DND-41 (cell line): ENCODE measurements around the gene MAP3K10.

Experiments
- ATAC-seq: fragments of 200-7000 bp; cut with Tn5 transposase; 3 replicates; pipeline ENCODE4 v1.9.1; 2021; ENCODE audit warnings: low read depth; ENCODE audit not compliant: insufficient read depth
- DNase-seq: peaks from one replicate; pipeline ENCODE4 v3.0.0-alpha.2; 2020
- H2AFZ ChIP-seq: 2 replicates; pipeline ENCODE4 v1.6.0; 2012; ENCODE audit warnings: low read depth, low read length
- H3K27ac ChIP-seq: 2 replicates; pipeline ENCODE4 v1.5.1; 2012; ENCODE audit warnings: low read length, inconsistent platforms
- H3K27me3 ChIP-seq: fragments of 200-600 bp; sonication (generic); 2 replicates; pipeline ENCODE4 v1.6.0; 2012; ENCODE audit warnings: low read length, mild to moderate bottlenecking, inconsistent platforms; ENCODE audit not compliant: insufficient read depth, poor library complexity
- H3K36me3 ChIP-seq: 2 replicates; pipeline ENCODE4 v1.5.1; 2012; ENCODE audit warnings: low read length, inconsistent platforms; ENCODE audit not compliant: insufficient read depth
- H3K4me1 ChIP-seq: 2 replicates; pipeline ENCODE4 v1.5.1; 2012; ENCODE audit warnings: mild to moderate bottlenecking, low read length; ENCODE audit not compliant: insufficient read depth
- H3K4me2 ChIP-seq: 2 replicates; pipeline ENCODE4 v1.6.0; 2012; ENCODE audit warnings: mild to moderate bottlenecking, moderate library complexity, low read length, inconsistent platforms; ENCODE audit not compliant: insufficient read depth
- H3K4me3 ChIP-seq, 2 experiments: fragments of 200-600 bp in 1 of 2; shearing (Covaris generic) in 1 of 2; 2 replicates each; pipeline ENCODE4 v1.5.1; 2012 to 2016; ENCODE audit warnings: inconsistent platforms in 2 of 2, low read length in 2 of 2, mild to moderate bottlenecking in 2 of 2, low read depth in 1 of 2, moderate library complexity in 1 of 2
- H3K79me2 ChIP-seq: 2 replicates; pipeline ENCODE4 v1.6.0; 2012; ENCODE audit warnings: low read length, inconsistent platforms; ENCODE audit not compliant: insufficient read depth
- H3K9ac ChIP-seq: 2 replicates; pipeline ENCODE4 v1.6.0; 2012; ENCODE audit warnings: low read depth, mild to moderate bottlenecking, inconsistent platforms, low read length, moderate library complexity
- H3K9me3 ChIP-seq: 2 replicates; pipeline ENCODE4 v1.5.1; 2012; ENCODE audit warnings: low read length, moderate library complexity, mild to moderate bottlenecking, inconsistent platforms; ENCODE audit not compliant: insufficient read depth, severe bottlenecking
- H4K20me1 ChIP-seq: 2 replicates; pipeline ENCODE4 v1.6.0; 2012; ENCODE audit warnings: low read length; ENCODE audit not compliant: insufficient read depth
- EZH2 ChIP-seq: IDR thresholded peaks from 3 replicates; pipeline ENCODE4 v1.6.1; 2012; ENCODE audit warnings: borderline replicate concordance, low read depth, mild to moderate bottlenecking, moderate library complexity, low read length, inconsistent platforms; ENCODE audit not compliant: severe bottlenecking
- TF ChIP-seq, protein P1 (sequence below): IDR thresholded peaks from 2 replicates; pipeline ENCODE4 v1.5.1; 2012; ENCODE audit warnings: borderline replicate concordance, low read length, moderate library complexity, mild to moderate bottlenecking; ENCODE audit not compliant: poor library complexity, severe bottlenecking; ENCODE audit errors: extremely low read depth

MAP3K10 gene

DNA sequence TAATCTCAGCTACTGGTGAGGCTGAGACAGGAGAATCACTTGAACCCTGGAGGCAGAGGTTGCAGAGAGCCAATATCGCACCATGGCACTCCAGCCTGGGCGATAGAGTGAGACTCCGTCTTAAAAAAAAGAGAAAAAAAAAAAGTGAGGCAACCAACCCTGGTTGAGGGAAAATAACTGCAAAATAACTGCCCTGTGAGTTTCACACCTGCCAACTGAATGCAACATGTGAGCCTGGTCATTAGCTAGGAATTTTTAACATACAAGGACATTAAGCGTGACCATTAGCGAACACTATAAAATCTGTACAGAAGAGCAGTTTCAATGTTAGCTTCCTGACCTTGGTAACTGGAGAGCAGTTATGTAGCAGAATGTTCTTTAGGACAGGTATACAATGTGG, 37.6 kb downstream of the MAP3K10 start:
- ATAC-seq (no peak), DNase-seq (no peak)
- H3K79me2 ChIP-seq, result no peaks in the 10 kb centered on the region
- no peak for TF ChIP-seq EZH2
- TF ChIP-seq, protein P1, sequence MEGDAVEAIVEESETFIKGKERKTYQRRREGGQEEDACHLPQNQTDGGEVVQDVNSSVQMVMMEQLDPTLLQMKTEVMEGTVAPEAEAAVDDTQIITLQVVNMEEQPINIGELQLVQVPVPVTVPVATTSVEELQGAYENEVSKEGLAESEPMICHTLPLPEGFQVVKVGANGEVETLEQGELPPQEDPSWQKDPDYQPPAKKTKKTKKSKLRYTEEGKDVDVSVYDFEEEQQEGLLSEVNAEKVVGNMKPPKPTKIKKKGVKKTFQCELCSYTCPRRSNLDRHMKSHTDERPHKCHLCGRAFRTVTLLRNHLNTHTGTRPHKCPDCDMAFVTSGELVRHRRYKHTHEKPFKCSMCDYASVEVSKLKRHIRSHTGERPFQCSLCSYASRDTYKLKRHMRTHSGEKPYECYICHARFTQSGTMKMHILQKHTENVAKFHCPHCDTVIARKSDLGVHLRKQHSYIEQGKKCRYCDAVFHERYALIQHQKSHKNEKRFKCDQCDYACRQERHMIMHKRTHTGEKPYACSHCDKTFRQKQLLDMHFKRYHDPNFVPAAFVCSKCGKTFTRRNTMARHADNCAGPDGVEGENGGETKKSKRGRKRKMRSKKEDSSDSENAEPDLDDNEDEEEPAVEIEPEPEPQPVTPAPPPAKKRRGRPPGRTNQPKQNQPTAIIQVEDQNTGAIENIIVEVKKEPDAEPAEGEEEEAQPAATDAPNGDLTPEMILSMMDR, result no peak
- peaks cover 14% of the 10 kb centered on the region for H3K36me3 ChIP-seq
- H3K27ac ChIP-seq, result no peak overlapping the region
- 0 out of 2 replicates have a peak, but pooled peaks cover 6% of the 10 kb centered on the region for H4K20me1 ChIP-seq
- no peak overlapping the region for H3K4me2 ChIP-seq
- H3K27me3 ChIP-seq, result no peaks in the 10 kb centered on the region
- no peaks in the 10 kb centered on the region for H3K4me1 ChIP-seq
- H3K9ac ChIP-seq, result no peak overlapping the region
- no peaks in the 10 kb centered on the region for H3K9me3 ChIP-seq
- H2AFZ ChIP-seq, result no peak overlapping the region
- H3K4me3 ChIP-seq, result no peak overlapping the region

DNA sequence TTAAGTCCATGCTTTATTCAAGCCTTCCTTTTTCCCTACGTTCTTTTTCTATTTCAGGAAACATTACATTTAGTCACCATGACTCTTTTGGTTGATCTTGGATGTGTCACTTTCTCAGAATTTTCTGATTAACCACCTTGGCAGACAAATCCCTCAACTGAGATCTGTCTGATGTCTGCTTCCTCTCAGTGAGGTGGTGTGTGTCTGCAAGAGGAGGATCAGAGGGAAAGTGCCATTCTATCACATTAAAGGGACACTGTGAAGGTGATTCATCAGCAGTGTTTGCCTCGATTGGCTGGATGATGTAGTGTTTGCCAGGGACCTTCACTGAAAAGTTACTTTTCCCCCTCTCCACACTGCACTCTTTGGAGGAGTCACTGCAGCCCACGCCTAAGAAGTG, 38.3 kb downstream of the MAP3K10 start:
- peaks cover 21% of the 10 kb centered on the region for H3K36me3 ChIP-seq
- H2AFZ ChIP-seq, result no peak overlapping the region
- 0 out of 2 replicates have a peak, but pooled peaks cover 6% of the 10 kb centered on the region for H4K20me1 ChIP-seq
- no peak overlapping the region for H3K27ac ChIP-seq
- H3K4me3 ChIP-seq, result no peak overlapping the region
- no peak for DNase-seq
- H3K9ac ChIP-seq, result no peak overlapping the region
- TF ChIP-seq, protein P1, result no peak
- no peak for TF ChIP-seq EZH2
- H3K4me1 ChIP-seq, result no peaks in the 10 kb centered on the region
- H3K79me2 ChIP-seq, result no peaks in the 10 kb centered on the region
- 0 out of 3 replicates have a peak, but pooled peaks have one; percentile 20 for ATAC-seq
- H3K9me3 ChIP-seq, result no peaks in the 10 kb centered on the region
- H3K4me2 ChIP-seq, result no peak overlapping the region
- no peaks in the 10 kb centered on the region for H3K27me3 ChIP-seq

- no peaks in the 10 kb centered on the region for H3K79me2 ChIP-seq
- H3K4me3 ChIP-seq, result no peak overlapping the region
- H3K27ac ChIP-seq, result no peak overlapping the region
- H3K36me3 ChIP-seq, result peaks cover 25% of the 10 kb centered on the region
- no peak overlapping the region for H2AFZ ChIP-seq
- ATAC-seq (no peak), DNase-seq (no peak)
- no peak overlapping the region for H3K9ac ChIP-seq
- TF ChIP-seq, protein P1, result no peak
- no peak for TF ChIP-seq EZH2
- no peaks in the 10 kb centered on the region for H3K27me3 ChIP-seq
- H3K4me2 ChIP-seq, result no peak overlapping the region
- H4K20me1 ChIP-seq, result 0 out of 2 replicates have a peak, but pooled peaks cover 6% of the 10 kb centered on the region
- no peaks in the 10 kb centered on the region for H3K4me1 ChIP-seq
- no peaks in the 10 kb centered on the region for H3K9me3 ChIP-seq
Observed at GRCh38 chr19:40229926-40230417, 38.7 kb downstream of the MAP3K10 start.
